GM12864 (cell line): ENCODE results near the gene SUPT4H1.
A peak's percentile ranks its signal among the peaks of the same experiment; 100 is the strongest.

Experiments used
- DNase-seq: peaks from one replicate; pipeline ENCODE4 v3.0.0-alpha.2; 2011; ENCODE audit warnings: low read depth
- H3K4me3 ChIP-seq: 2 replicates; pipeline ENCODE4 v1.5.1; 2011; ENCODE audit warnings: mild to moderate bottlenecking, low read depth, low read length, control low read depth
- CTCF ChIP-seq: IDR thresholded peaks from 2 replicates; pipeline ENCODE4 v1.5.1; 2011; ENCODE audit warnings: low read depth, mild to moderate bottlenecking, moderate library complexity, low read length, control low read depth, inconsistent platforms; ENCODE audit errors: missing control alignments

SUPT4H1 gene

GRCh38 chr17:58327363-58328194 is 24.4 kb downstream of the SUPT4H1 start:
- no peak for TF ChIP-seq CTCF
- peak overlapping the region; percentile 35; the same call in 1 of the 2 replicates for H3K4me3 ChIP-seq
- no peak for DNase-seq

- TF ChIP-seq CTCF: no peak
These were observed 25.2 kb downstream of the SUPT4H1 start for GRCh38 chr17:58326609-58327362.

GRCh38 chr17:58325976-58326468 is 26.0 kb downstream of the SUPT4H1 start:
- H3K4me3 ChIP-seq: no peak overlapping the region
- DNase-seq: no peak
- no peak for TF ChIP-seq CTCF

More at GRCh38 chr17:58326609-58327362, 25.2 kb downstream of the SUPT4H1 start:
- H3K4me3 ChIP-seq: no peak overlapping the region
- DNase-seq: no peak

- no peak for DNase-seq
- H3K4me3 ChIP-seq: no peak overlapping the region
- no peak for TF ChIP-seq CTCF
These were observed 26.7 kb downstream of the SUPT4H1 start for GRCh38 chr17:58325289-58325726.

GRCh38 chr17:58324409-58325288 is 27.4 kb downstream of the SUPT4H1 start:
- TF ChIP-seq CTCF: no peak
- DNase-seq: no peak

GRCh38 chr17:58324056-58324408 is 28.0 kb downstream of the SUPT4H1 start:
- DNase-seq: no peak
- no peak overlapping the region for H3K4me3 ChIP-seq

More at GRCh38 chr17:58324409-58325288, 27.4 kb downstream of the SUPT4H1 start:
- H3K4me3 ChIP-seq: no peak overlapping the region

More at GRCh38 chr17:58324056-58324408, 28.0 kb downstream of the SUPT4H1 start:
- no peak for TF ChIP-seq CTCF
